Measurements from ENCODE around the gene STAT3.
A peak's percentile ranks its signal among the peaks of the same experiment; 100 is the strongest.
"Not testable (repeated sequence)": the region's sequence is repeated elsewhere in the genome, so short reads cannot be mapped to it uniquely, and the experiment has no call there.

The STAT3 gene

GRCh38 chr17:42315402-42316156, 72.7 kb downstream of the STAT3 start:
- DNase-seq (ENCODE audit: low read depth) = no peak

GRCh38 chr17:42313773-42314566, 74.3 kb downstream of the STAT3 start:
- DNase-seq (ENCODE audit: low read depth) = no peak

GRCh38 chr17:42313389-42313772, 74.9 kb downstream of the STAT3 start:
- no peak for DNase-seq (ENCODE audit: low read depth)

- DNase-seq (ENCODE audit: low read depth) = no peak
Measured at GRCh38 chr17:42312285-42313130, 75.7 kb downstream of the STAT3 start.

DNA sequence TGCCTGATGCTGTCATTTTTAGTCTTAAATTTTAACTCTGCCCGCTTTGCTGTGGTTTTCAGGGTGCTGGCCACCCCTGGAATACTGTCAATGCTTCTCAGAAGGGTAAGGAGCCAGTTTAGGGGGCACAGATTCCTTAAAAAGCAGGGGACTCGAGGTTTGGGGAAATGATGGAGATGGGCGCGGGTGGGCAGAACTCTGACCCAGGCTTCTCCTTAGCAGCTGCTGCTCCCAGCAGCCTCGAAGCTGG, 76.3 kb downstream of the STAT3 start:
- no peak for DNase-seq (ENCODE audit: low read depth)

DNA sequence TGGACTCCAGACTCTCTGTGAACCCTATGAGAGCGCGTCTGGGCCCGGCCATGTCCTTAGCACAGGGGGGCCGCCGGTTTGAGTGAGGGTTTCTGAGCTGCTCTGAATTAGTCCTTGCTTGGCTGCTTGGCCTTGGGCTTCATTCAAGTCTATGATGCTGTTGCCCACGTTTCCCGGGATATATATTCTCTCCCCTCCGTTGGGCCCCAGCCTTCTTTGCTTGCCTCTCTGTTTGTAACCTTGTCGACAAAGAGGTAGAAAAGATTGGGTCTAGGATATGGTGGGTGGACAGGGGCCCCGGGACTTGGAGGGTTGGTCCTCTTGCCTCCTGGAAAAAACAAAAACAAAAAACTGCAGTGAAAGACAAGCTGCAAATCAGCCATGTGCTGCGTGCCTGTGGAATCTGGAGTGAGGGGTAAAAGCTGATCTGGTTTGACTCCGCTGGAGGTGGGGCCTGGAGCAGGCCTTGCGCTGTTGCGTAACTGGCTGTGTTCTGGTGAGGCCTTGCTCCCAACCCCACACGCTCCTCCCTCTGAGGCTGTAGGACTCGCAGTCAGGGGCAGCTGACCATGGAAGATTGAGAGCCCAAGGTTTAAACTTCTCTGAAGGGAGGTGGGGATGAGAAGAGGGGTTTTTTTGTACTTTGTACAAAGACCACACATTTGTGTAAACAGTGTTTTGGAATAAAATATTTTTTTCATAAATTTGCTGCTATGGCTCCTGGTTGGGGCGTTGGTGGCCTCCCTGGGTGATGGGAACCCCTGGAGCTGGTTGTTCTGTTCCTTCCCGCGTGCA, 76.8 kb downstream of the STAT3 start:
- peak; percentile 65 for DNase-seq (ENCODE audit: low read depth)

GRCh38 chr17:42310787-42311215, 77.4 kb downstream of the STAT3 start:
- no peak for DNase-seq (ENCODE audit: low read depth)

- DNase-seq (ENCODE audit: low read depth) = no peak
Measured at GRCh38 chr17:42309986-42310786, 78.1 kb downstream of the STAT3 start.

GRCh38 chr17:42309142-42309541, 79.1 kb downstream of the STAT3 start:
- no peak for DNase-seq (ENCODE audit: low read depth)

GRCh38 chr17:42308446-42308845, 79.8 kb downstream of the STAT3 start:
- no peak for DNase-seq (ENCODE audit: low read depth)

GRCh38 chr17:42307362-42307927, 80.8 kb downstream of the STAT3 start:
- DNase-seq (ENCODE audit: low read depth) = no peak

DNA sequence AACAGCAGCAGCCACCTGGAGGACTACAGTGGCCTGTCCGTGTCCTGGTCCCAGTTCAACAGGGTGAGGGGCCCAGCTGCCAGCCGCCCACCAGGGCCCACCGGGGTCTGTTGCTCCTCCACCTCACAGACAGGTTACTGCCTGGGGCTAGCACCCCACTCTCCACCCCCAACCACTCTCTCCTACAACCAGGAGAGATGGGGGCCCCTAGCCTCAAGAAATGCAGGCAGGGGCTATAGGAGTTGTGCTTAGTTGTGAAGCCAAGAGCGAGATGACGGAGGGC, 81.9 kb downstream of the STAT3 start:
- no peak for DNase-seq (ENCODE audit: low read depth)

GRCh38 chr17:42305543-42306384, 82.5 kb downstream of the STAT3 start:
- DNase-seq (ENCODE audit: low read depth) = no peak

DNA sequence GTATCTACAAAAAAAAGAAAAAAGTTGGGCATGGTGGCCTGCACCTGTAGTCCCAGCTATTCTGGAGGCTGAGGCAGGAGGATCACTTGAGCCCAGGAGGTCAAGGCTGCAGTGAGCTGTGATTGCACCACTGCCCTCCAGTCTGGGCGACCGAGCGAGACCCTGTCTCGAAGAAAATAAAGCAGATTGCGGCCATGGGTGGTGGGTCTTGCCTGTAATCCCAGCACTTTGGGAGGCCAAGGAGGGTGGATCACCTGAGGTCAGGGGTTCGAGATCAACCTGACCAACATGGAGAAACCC, 83.3 kb downstream of the STAT3 start:
- DNase-seq (ENCODE audit: low read depth) = not testable (repeated sequence)

DNA sequence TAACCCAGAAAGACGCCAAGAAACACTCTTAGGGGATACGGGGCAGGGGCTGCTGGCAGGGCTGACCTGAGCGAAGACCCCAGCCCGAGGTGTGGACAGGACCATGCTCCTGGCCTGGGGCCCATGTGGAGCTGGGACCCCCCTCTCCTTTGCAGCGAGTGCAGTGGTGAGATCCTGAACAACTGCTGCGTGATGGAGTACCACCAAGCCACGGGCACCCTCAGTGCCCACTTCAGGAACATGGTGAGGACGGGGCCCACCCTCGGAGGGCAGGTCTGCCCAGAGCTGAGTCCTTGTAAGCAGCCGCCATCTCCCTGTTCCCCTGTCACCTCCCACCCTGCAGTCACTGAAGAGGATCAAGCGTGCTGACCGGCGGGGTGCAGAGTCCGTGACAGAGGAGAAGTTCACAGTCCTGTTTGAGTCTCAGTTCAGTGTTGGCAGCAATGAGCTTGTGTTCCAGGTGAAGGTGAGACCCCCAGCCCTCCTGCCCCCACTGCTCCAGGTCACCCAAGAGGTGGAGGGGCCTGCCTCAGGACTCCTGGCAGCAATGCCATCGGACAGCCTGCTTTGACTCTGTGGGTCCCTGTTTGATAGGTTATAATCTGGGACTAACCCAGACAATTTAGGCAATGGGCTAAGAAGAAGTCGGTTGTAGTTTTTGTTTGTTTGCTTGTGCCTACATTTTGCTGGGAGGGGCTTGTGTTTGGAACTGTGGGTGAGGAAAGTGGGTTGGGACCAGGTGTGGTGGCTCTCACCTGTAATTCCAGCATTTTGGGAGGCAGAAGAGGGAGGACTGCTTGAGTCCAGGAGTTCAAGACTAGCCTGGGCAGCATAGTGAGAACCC, 83.8 kb downstream of the STAT3 start:
- DNase-seq (ENCODE audit: low read depth) = no peak

DNA sequence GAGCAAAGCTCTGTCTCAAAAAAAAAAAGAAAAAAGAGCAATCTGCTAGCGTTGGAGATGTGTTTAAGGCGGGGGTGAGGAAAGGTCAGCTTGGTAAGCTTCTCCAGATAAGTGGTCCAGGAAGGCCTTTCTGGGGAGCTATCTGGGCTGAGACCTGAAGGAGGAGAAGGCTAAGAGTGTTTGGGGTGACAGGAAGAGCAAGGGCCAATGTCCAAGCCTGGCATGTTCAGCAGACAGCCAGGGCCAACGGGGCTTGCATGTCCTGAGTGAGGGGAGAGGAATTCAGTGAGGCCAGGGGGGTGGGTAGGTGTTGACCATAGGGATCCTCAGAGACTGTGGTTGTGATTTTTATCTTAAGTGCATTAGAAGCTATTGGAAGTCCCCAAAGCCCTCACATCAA, 84.5 kb downstream of the STAT3 start:
- no peak for DNase-seq (ENCODE audit: low read depth)

- DNase-seq (ENCODE audit: low read depth) = no peak
Measured at GRCh38 chr17:42301022-42301421, 87.2 kb downstream of the STAT3 start.

DNA sequence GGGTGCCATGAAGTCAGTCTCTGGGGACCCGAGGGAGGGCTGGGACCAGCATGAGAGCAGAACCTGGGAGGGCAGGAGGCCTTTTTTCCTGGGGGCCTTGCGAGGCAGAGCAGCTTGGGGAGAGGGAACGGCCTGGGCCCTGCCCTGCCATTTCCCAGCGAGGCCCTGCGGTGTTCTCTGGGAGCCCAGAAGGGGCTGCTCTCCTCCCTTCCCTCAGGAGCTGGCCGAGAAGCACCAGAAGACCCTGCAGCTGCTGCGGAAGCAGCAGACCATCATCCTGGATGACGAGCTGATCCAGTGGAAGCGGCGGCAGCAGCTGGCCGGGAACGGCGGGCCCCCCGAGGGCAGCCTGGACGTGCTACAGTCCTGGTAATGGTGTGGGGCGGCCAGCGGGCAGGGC, 88.3 kb downstream of the STAT3 start:
- not testable (repeated sequence) for DNase-seq (ENCODE audit: low read depth)

- DNase-seq (ENCODE audit: low read depth) = not testable (repeated sequence)
Measured at GRCh38 chr17:42299361-42299760, 88.9 kb downstream of the STAT3 start.

Data from non-pigmented ciliary epithelial cell (primary cell).